HG03175 (cell line): ENCODE data around the gene MYADML2.

Source experiments
- ATAC-seq: cut with Tn5 transposase; IDR thresholded peaks from one replicate; pipeline ENCODE4 v1.9.1; 2021; ENCODE audit warnings: mild to moderate bottlenecking, moderate library complexity; ENCODE audit not compliant: unreplicated experiment

The MYADML2 gene

GRCh38 chr17:81901167-81902022, 45.6 kb downstream of the MYADML2 start:
- ATAC-seq: no peak

DNA sequence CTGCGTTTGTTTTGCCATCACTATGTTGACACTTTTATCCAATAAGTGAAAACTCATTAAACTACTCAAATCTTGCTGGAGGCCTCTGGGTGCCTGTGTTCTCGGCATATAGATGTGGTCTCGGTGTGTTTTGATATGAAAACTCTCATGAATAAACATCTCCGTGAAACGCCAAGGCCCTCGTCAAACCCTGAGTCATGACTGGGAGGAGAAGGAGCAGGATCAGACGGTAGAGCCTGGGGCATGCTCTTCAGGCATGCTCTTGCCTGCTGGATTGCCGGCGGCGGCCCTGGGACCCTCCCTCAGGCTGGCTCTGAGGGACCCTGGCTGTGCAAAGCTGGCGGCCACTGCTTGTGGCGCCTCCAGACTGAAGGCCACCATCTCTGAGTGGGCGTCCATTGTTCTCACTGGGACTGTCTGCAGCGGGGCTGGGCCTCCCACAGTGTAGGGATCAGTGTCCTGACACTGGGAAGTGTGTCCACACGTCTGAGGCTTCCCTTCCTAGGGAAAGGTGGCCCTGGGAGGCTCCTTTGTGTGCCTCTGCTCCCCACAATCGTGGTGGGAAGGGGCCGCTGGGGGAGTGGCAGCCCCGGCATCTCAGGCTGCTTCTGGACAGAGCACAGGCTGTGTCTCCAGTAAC, 46.7 kb downstream of the MYADML2 start:
- no peak for ATAC-seq

DNA sequence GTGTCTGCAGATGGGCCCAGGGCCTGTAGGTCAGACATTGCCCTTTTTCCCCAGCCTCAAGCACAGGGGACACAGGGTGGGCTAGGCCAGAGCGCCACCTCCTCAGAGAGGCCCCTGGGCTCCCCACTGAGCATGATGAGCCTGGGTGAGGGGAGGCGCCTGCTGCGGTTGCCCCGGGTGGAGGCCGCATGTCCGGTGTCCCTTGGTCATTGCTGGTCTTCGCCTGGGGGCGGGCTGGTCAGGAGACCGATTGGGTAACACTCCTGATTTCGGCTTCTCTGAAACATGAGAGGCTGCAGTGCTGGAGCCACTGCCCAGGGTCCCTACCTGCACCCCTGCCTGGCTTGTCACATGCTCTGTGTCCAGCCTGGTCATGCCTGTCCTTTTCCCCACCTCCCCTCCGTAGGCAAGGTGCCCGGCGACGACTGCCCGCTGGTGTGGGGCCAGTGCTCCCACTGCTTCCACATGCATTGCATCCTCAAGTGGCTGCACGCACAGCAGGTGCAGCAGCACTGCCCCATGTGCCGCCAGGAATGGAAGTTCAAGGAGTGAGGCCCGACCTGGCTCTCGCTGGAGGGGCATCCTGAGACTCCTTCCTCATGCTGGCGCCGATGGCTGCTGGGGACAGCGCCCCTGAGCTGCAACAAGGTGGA, 47.4 kb downstream of the MYADML2 start:
- no peak for ATAC-seq

DNA sequence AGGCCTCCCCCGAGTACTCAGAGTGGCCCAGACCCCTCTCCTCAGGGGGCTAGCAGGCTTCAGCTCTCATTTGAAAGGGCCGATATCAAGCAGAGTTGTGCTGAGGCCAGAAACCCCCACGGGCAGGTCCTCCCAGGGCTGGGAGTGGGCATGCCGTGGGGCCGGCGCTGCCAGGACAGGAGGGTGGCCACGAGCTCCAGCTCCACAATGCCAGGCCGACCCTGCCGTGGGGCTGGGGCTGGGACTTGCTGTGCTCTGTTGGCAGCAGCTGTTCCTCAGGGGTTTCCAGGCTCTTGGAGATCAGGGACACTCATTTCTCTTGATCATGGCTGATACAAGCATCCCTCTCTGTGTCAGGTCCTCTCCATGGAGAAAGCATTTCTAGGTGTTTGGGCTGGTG, 48.1 kb downstream of the MYADML2 start:
- no peak for ATAC-seq

- no peak for ATAC-seq
Measured at GRCh38 chr17:81898029-81898866, 48.8 kb downstream of the MYADML2 start.

- ATAC-seq: no peak
Measured at GRCh38 chr17:81895400-81895799, 51.6 kb downstream of the MYADML2 start.

GRCh38 chr17:81891303-81891552, 55.8 kb downstream of the MYADML2 start:
- no peak for ATAC-seq

DNA sequence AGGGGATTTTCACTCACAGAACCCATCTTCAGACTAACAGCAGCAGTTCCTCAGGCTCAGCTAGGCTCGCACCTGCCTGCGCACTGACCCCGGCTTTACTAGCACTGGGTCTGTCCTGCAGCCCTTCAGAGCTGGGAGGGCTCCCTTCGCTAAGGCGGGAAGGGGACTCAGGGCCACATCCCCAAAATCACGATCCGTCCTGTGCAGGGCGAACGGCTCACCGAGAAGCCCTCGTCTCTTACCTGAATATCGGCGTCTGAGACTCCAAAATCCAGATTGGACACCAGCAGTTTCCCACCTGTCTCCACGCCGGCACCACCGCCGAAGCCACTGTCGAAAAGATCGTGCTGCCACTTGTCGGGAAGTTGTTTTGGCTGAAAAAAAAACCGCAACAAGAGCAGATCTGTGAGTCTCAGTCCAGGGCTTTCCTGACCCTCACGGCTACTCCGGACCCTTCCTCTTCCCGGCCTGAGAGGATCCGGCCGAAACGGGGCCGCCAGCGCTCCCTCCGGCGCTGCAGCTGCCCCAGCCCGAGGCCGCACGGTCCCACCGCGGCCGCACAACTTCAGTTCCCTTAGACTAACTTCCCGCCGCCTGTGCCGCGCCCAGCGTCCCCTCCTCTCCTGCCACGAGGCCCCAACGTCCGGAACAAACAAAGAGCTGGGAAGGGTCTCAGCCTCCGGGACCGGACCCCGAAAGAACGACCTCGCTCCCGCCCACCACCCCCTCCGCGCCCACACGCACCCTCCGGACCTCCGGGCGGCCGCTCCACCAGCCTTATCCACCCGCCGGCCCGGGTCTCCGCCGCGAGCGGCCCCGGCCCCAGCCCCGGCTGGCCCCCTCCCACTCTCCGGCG, 56.4 kb downstream of the MYADML2 start:
- peak; percentile 7 for ATAC-seq
